ENCODE data around the gene GNAI3. TPM values are rescaled to one million over a fixed set of nuclear protein-coding genes. Genes with fewer than 3 reads are reported as not detected.

Gene GNAI3
- polyA plus RNA-seq, 3 donors: 3.0 to 14.2 (median 10.4) TPM

DNA sequence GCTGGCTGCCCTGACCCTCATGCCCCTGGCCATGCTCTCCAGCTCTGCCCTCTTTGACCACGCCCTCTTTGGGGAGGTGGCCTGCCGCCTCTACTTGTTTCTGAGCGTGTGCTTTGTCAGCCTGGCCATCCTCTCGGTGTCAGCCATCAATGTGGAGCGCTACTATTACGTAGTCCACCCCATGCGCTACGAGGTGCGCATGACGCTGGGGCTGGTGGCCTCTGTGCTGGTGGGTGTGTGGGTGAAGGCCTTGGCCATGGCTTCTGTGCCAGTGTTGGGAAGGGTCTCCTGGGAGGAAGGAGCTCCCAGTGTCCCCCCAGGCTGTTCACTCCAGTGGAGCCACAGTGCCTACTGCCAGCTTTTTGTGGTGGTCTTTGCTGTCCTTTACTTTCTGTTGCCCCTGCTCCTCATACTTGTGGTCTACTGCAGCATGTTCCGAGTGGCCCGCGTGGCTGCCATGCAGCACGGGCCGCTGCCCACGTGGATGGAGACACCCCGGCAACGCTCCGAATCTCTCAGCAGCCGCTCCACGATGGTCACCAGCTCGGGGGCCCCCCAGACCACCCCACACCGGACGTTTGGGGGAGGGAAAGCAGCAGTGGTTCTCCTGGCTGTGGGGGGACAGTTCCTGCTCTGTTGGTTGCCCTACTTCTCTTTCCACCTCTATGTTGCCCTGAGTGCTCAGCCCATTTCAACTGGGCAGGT is 5.0 kb upstream of the GNAI3 start:
- H3K4me1 ChIP-seq (ENCODE audit: control insufficient read depth in 1 of 2, insufficient read depth in 2 of 2, low read length in 2 of 2): peaks cover 14 to 22% of the 10 kb centered on the region in 2 donors
- H3K4me2 ChIP-seq (replicated peaks; ENCODE audit: extremely low read depth, low read length, poor library complexity, severe bottlenecking): no peak overlapping the region
- WGBS (ENCODE audit: insufficient coverage): 96% methylated on average over 17 of the region's 24 CpGs
- no peaks in the 10 kb centered on the region for H4K20me1 ChIP-seq (ENCODE audit: insufficient read depth, low read length)
- H3K9ac ChIP-seq (ENCODE audit: insufficient read depth, low read length, poor library complexity, severe bottlenecking): no peak overlapping the region
- H3K9me3 ChIP-seq (replicated peaks in 1 of 2; ENCODE audit: control insufficient read depth in 1 of 2, insufficient read depth in 1 of 2, low read length in 2 of 2): no peaks in the 10 kb centered on the region
- TF ChIP-seq, protein P1, sequence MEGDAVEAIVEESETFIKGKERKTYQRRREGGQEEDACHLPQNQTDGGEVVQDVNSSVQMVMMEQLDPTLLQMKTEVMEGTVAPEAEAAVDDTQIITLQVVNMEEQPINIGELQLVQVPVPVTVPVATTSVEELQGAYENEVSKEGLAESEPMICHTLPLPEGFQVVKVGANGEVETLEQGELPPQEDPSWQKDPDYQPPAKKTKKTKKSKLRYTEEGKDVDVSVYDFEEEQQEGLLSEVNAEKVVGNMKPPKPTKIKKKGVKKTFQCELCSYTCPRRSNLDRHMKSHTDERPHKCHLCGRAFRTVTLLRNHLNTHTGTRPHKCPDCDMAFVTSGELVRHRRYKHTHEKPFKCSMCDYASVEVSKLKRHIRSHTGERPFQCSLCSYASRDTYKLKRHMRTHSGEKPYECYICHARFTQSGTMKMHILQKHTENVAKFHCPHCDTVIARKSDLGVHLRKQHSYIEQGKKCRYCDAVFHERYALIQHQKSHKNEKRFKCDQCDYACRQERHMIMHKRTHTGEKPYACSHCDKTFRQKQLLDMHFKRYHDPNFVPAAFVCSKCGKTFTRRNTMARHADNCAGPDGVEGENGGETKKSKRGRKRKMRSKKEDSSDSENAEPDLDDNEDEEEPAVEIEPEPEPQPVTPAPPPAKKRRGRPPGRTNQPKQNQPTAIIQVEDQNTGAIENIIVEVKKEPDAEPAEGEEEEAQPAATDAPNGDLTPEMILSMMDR (IDR thresholded peaks at IDR 0.05): no peak
- Mint-ChIP-seq H3K27ac (peak overlapping the region in 1 of 7 donors; percentile 84), H3K36me3 (no peaks in the 10 kb centered on the region), H3K27me3 (ENCODE audit: low read depth in 3 of 3) (peaks cover 0 to 4% (median 2%) of the 10 kb centered on the region in 3 donors), H3K4me1 (peaks cover 19% of the 10 kb centered on the region), H3K9me3 (peaks cover 0 to 2% (median 0%) of the 10 kb centered on the region in 7 donors), H3K4me3 (no peak overlapping the region)
- no peak overlapping the region for H3K27ac ChIP-seq (ENCODE audit: low read depth in 1 of 2, low read length in 2 of 2)
- no peak overlapping the region for H2AFZ ChIP-seq (ENCODE audit: insufficient read depth, low read depth, low read length, poor library complexity, severe bottlenecking)
- H3K4me3 ChIP-seq (replicated peaks in 1 of 3; ENCODE audit: low read depth in 2 of 3, low read length in 3 of 3): no peak overlapping the region
- H3K36me3 ChIP-seq (replicated peaks in 1 of 2; ENCODE audit: control insufficient read depth in 1 of 2, insufficient read depth in 2 of 2, low read length in 2 of 2): no peaks in the 10 kb centered on the region
- peaks cover 21% of the 10 kb centered on the region for H3K79me2 ChIP-seq (ENCODE audit: insufficient read depth, low read length)
- intact Hi-C loops (cut with micrococcal nuclease): loop anchor here in 1 of 2 donors (10.0 kb wide), 1 partner anchor 441 kb away; the partner anchor contains the start of gene AHCYL1
- no peak for DNase-seq
- H3K27me3 ChIP-seq (ENCODE audit: control insufficient read depth in 2 of 2, insufficient read depth in 2 of 2, low read length in 2 of 2): no peaks in the 10 kb centered on the region

DNA sequence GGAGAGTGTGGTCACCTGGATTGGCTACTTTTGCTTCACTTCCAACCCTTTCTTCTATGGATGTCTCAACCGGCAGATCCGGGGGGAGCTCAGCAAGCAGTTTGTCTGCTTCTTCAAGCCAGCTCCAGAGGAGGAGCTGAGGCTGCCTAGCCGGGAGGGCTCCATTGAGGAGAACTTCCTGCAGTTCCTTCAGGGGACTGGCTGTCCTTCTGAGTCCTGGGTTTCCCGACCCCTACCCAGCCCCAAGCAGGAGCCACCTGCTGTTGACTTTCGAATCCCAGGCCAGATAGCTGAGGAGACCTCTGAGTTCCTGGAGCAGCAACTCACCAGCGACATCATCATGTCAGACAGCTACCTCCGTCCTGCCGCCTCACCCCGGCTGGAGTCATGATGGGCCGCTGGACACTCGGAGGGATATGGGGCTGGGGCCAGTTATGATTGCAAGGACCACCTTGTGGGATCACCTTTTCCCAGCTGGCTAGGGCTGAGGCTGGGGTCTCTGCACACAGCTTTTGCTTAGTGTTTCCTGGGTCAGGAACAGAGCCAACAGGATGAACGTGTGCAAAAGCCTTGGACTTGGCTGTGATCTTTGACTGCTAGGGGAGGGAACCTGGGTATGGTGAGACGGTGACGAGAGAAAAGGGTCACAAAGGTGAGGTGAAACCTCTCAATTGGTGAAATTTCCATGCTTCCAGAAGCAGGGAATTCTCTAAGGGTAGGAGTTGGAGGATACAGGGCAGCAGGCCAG is 4.3 kb upstream of the GNAI3 start:
- Histone ChIP-seq H3K9ac (ENCODE audit: insufficient read depth, low read length, poor library complexity, severe bottlenecking) (no peak overlapping the region), H3K79me2 (ENCODE audit: insufficient read depth, low read length) (peaks cover 28% of the 10 kb centered on the region), H3K9me3 (replicated peaks in 1 of 2; ENCODE audit: control insufficient read depth in 1 of 2, insufficient read depth in 1 of 2, low read length in 2 of 2) (no peaks in the 10 kb centered on the region), H3K27ac (ENCODE audit: low read depth in 1 of 2, low read length in 2 of 2) (no peak overlapping the region), H3K4me1 (ENCODE audit: control insufficient read depth in 1 of 2, insufficient read depth in 2 of 2, low read length in 2 of 2) (peaks cover 14 to 23% of the 10 kb centered on the region in 2 donors), H4K20me1 (ENCODE audit: insufficient read depth, low read length) (peaks cover 6% of the 10 kb centered on the region), H3K4me3 (replicated peaks in 1 of 3; ENCODE audit: low read depth in 2 of 3, low read length in 3 of 3) (no peak overlapping the region), H2AFZ (ENCODE audit: insufficient read depth, low read depth, low read length, poor library complexity, severe bottlenecking) (no peak overlapping the region), H3K4me2 (replicated peaks; ENCODE audit: extremely low read depth, low read length, poor library complexity, severe bottlenecking) (no peak overlapping the region), H3K27me3 (ENCODE audit: control insufficient read depth in 2 of 2, insufficient read depth in 2 of 2, low read length in 2 of 2) (no peaks in the 10 kb centered on the region), H3K36me3 (replicated peaks in 1 of 2; ENCODE audit: control insufficient read depth in 1 of 2, insufficient read depth in 2 of 2, low read length in 2 of 2) (no peaks in the 10 kb centered on the region)
- H3K4me1 Mint-ChIP-seq: peaks cover 22% of the 10 kb centered on the region
- no peak overlapping the region for H3K4me3 Mint-ChIP-seq
- TF ChIP-seq, protein P1 (IDR thresholded peaks at IDR 0.05): no peak
- WGBS (ENCODE audit: insufficient coverage): 92% methylated on average over 13 of the region's 14 CpGs
- no peaks in the 10 kb centered on the region for H3K36me3 Mint-ChIP-seq
- DNase-seq: no peak
- no peak overlapping the region for H3K27ac Mint-ChIP-seq
- H3K9me3 Mint-ChIP-seq: peaks cover 0 to 5% (median 0%) of the 10 kb centered on the region in 7 donors
- intact Hi-C loops (cut with micrococcal nuclease): loop anchor here in 1 of 2 donors (10.0 kb wide), 1 partner anchor 441 kb away; the partner anchor contains the start of gene AHCYL1
- peaks cover 0 to 3% (median 2%) of the 10 kb centered on the region in 3 donors for H3K27me3 Mint-ChIP-seq (ENCODE audit: low read depth in 3 of 3)
